ENCODE measurements around the gene DPP10.

The DPP10 gene

GRCh38 chr2:114714313-114714712, 271.9 kb downstream of the DPP10 start:
- TF ChIP-seq ZFX (IDR thresholded peaks at IDR 0.05) = no peak
- TF ChIP-seq CTCF (conservative IDR thresholded peaks at IDR 0.05) = no peak
- no peak overlapping the region for H3K27ac ChIP-seq

- H3K27ac ChIP-seq = no peak overlapping the region
- no peak for TF ChIP-seq CTCF (conservative IDR thresholded peaks at IDR 0.05)
Observed at GRCh38 chr2:114717049-114717448, 274.6 kb downstream of the DPP10 start.

GRCh38 chr2:114724454-114724853, 282.0 kb downstream of the DPP10 start:
- TF ChIP-seq ZFX (IDR thresholded peaks at IDR 0.05) (no peak), CTCF (conservative IDR thresholded peaks at IDR 0.05) (no peak)
- H3K27ac ChIP-seq = no peak overlapping the region

- TF ChIP-seq ZFX (IDR thresholded peaks at IDR 0.05) (no peak), CTCF (conservative IDR thresholded peaks at IDR 0.05) (no peak)
- H3K27ac ChIP-seq = no peak overlapping the region
Observed at GRCh38 chr2:114727012-114727411, 284.6 kb downstream of the DPP10 start.

GRCh38 chr2:114728372-114728771, 285.9 kb downstream of the DPP10 start:
- TF ChIP-seq ZFX (IDR thresholded peaks at IDR 0.05) (no peak), CTCF (conservative IDR thresholded peaks at IDR 0.05) (no peak)
- H3K27ac ChIP-seq = no peak overlapping the region

GRCh38 chr2:114729026-114729425, 286.6 kb downstream of the DPP10 start:
- TF ChIP-seq CTCF (conservative IDR thresholded peaks at IDR 0.05) = peak; percentile 67
- TF ChIP-seq ZFX (IDR thresholded peaks at IDR 0.05) = no peak
- H3K27ac ChIP-seq = no peak overlapping the region

GRCh38 chr2:114735126-114735525, 292.7 kb downstream of the DPP10 start:
- H3K27ac ChIP-seq = no peak overlapping the region
- TF ChIP-seq CTCF (conservative IDR thresholded peaks at IDR 0.05) (no peak), ZFX (IDR thresholded peaks at IDR 0.05) (no peak)

Measured in C4-2B (cell line).